GM12878 (cell line): ENCODE measurements around the gene LALBA. TPM values are rescaled to one million over a fixed set of nuclear protein-coding genes. Genes with fewer than 3 reads are reported as not detected.

Source experiments
- ATAC-seq: fragments of 200-7000 bp; cut with Tn5 transposase; 3 replicates; pipeline ENCODE4 v1.9.1; 2020; ENCODE audit warnings: mild to moderate bottlenecking, moderate library complexity
- BruUV-seq: library from RNA; stranded (reverse); fragments of 400-500 nt; replicated peaks from 2 replicates; lab custom pipeline; 2021; lab: Mats Ljungman, UMichigan
- CTCF ChIA-PET: fragments of 300-600 bp; sonication (Branson Sonifier 250); formaldehyde crosslinking; extraction: SDS; loops from one replicate; lab custom pipeline; 2021; ENCODE audit warnings: inconsistent platforms; lab: Yijun Ruan, JAX
- POLR2A ChIA-PET: fragments of 350-600 bp; formaldehyde crosslinking; extraction: SDS; loops from one replicate; lab custom pipeline; 2021; ENCODE audit warnings: inconsistent platforms; lab: Charles Lee
- RAD21 ChIA-PET: fragments of 300-600 bp; sonication (Branson Sonifier 250); formaldehyde crosslinking; loops from one replicate; lab custom pipeline; 2023; ENCODE audit warnings: antibody characterized with exemption; ENCODE audit not compliant: unreplicated experiment; lab: Charles Lee
- SMC1A ChIA-PET: fragments of 300-600 bp; sonication (Branson Sonifier 250); formaldehyde crosslinking; loops from one replicate; lab custom pipeline; 2023; ENCODE audit not compliant: unreplicated experiment, uncharacterized antibody; lab: Charles Lee
- DNase-seq: peaks from one replicate; pipeline ENCODE4 v3.0.0-alpha.2; 2011; ENCODE audit warnings: low read depth, low spot score
- FAIRE-seq: peaks from 3 replicates; lab custom pipeline; 2011; peaks lifted over from hg19 to GRCh38; lab: Jason Lieb, UNC
- H2AFZ ChIP-seq: 2 replicates; pipeline ENCODE4 v1.6.0; 2011; ENCODE audit warnings: low read depth, low read length, control low read depth; ENCODE audit not compliant: control insufficient read depth
- H3K27ac ChIP-seq: 2 replicates; pipeline ENCODE4 v1.5.1; 2011; ENCODE audit warnings: control low read depth; ENCODE audit not compliant: control insufficient read depth, insufficient read depth
- H3K27me3 ChIP-seq, 2 experiments: replicated peaks in 1 of 2; 2 replicates each; pipeline versions ENCODE4 v1.6.0 to v1.6.1; 2011; ENCODE audit warnings: low read length in 1 of 2; ENCODE audit not compliant: control insufficient read depth in 2 of 2, insufficient read depth in 2 of 2
- H3K36me3 ChIP-seq, 2 experiments: 2 replicates each; pipeline ENCODE4 v1.5.1; 2011; ENCODE audit warnings: low read length in 1 of 2; ENCODE audit not compliant: control insufficient read depth in 2 of 2, insufficient read depth in 2 of 2
- H3K4me1 ChIP-seq: 2 replicates; pipeline ENCODE4 v1.6.1; 2011; ENCODE audit warnings: mild to moderate bottlenecking, low read length, moderate library complexity, mixed read lengths; ENCODE audit not compliant: control insufficient read depth, insufficient read depth
- H3K4me2 ChIP-seq: 2 replicates; pipeline ENCODE4 v1.6.0; 2011; ENCODE audit warnings: control low read depth; ENCODE audit not compliant: control insufficient read depth, insufficient read depth
- H3K4me3 ChIP-seq: fragments of 200-600 bp; sonication (generic); 2 replicates; pipeline ENCODE4 v1.5.1; 2016
- H3K79me2 ChIP-seq: 2 replicates; pipeline ENCODE4 v1.6.0; 2011; ENCODE audit warnings: low read length; ENCODE audit not compliant: control insufficient read depth, insufficient read depth
- H3K9ac ChIP-seq: 2 replicates; pipeline ENCODE4 v1.8.0; 2011; ENCODE audit warnings: low read length, control low read depth, mixed read lengths; ENCODE audit not compliant: control insufficient read depth, insufficient read depth
- H3K9me3 ChIP-seq: replicated peaks from 3 replicates; pipeline ENCODE4 v1.5.1; 2011; ENCODE audit warnings: mild to moderate bottlenecking, low read length; ENCODE audit not compliant: control insufficient read depth, insufficient read depth
- H4K20me1 ChIP-seq: 2 replicates; pipeline ENCODE4 v1.6.0; 2011; ENCODE audit not compliant: control insufficient read depth, insufficient read depth
- ATF2 ChIP-seq: IDR thresholded peaks from 2 replicates; pipeline ENCODE4 v1.6.1; 2012; ENCODE audit warnings: low read length, inconsistent platforms
- CBX5 ChIP-seq: sonication (generic); IDR thresholded peaks from 2 replicates; pipeline ENCODE4 v1.6.1; 2016; ENCODE audit warnings: low read depth, moderate library complexity, mild to moderate bottlenecking, inconsistent platforms
- FOXM1 ChIP-seq: IDR thresholded peaks from 2 replicates; pipeline ENCODE4 v1.6.1; 2012; ENCODE audit warnings: low read depth, mild to moderate bottlenecking, inconsistent platforms, low read length, moderate library complexity
- IKZF2 ChIP-seq, 2 experiments: fragments of 450-650 bp; IDR thresholded peaks; 2 replicates each; pipeline ENCODE4 v1.6.1; 2017; ENCODE audit warnings: mild to moderate bottlenecking in 2 of 2, moderate library complexity in 2 of 2
- NFIC ChIP-seq: IDR thresholded peaks from 2 replicates; pipeline ENCODE4 v1.6.1; 2012; ENCODE audit warnings: low read depth, mild to moderate bottlenecking, inconsistent platforms, low read length, moderate library complexity
- PAX5 ChIP-seq: IDR thresholded peaks from 2 replicates; pipeline ENCODE4 v1.6.1; 2011; ENCODE audit warnings: low read depth, low read length, borderline replicate concordance
- PML ChIP-seq: IDR thresholded peaks from 2 replicates; pipeline ENCODE4 v1.6.1; 2012; ENCODE audit warnings: low read length, inconsistent platforms
- POU2F2 ChIP-seq: IDR thresholded peaks from 3 replicates; pipeline ENCODE4 v1.6.1; 2011; ENCODE audit warnings: low read depth, mild to moderate bottlenecking, low read length, borderline replicate concordance
- REST ChIP-seq: IDR thresholded peaks from 2 replicates; pipeline ENCODE4 v1.6.1; 2012; ENCODE audit warnings: mild to moderate bottlenecking, low read depth, low read length
- RUNX3 ChIP-seq: IDR thresholded peaks from 2 replicates; pipeline ENCODE4 v1.6.1; 2012; ENCODE audit warnings: low read length, inconsistent platforms
- TCF3 ChIP-seq: IDR thresholded peaks from 2 replicates; pipeline ENCODE4 v1.6.1; 2012; ENCODE audit warnings: low read depth, mild to moderate bottlenecking, low read length, borderline replicate concordance; ENCODE audit not compliant: insufficient read depth
- TCF7 ChIP-seq: IDR thresholded peaks from 2 replicates; pipeline ENCODE4 v1.6.1; 2014; ENCODE audit warnings: antibody characterized with exemption, borderline replicate concordance
- WGBS: methylation state at CpG from one replicate; pipeline ENCODE4 v1.1.6; 2016; ENCODE audit warnings: low lambda C conversion rate; ENCODE audit not compliant: insufficient replicate concordance, insufficient coverage; ENCODE audit errors: missing lambda C conversion rate; 5-methylcytosine and 5-hydroxymethylcytosine counted together
- in situ Hi-C: fragments of 300-500 bp; cut with MboI; formaldehyde crosslinking; loops from 9 replicates; pipeline ENCODE4 v1.14.3; 2018; ENCODE audit warnings: mixed read lengths
- intact Hi-C: fragments of 100-400 bp; cut with micrococcal nuclease; formaldehyde crosslinking; loops from one replicate; pipeline ENCODE4 v1.14.2; 2022; ENCODE audit not compliant: unreplicated experiment
- polyA plus RNA-seq, 11 experiments: library from polyadenylated mRNA; depleted of rRNA in 4 of 11; unstranded in 6 of 11; stranded (reverse) in 5 of 11; fragments of >200 nt; fragmentation: Nextera tagmentation in 4 of 11; fragmentation: Illumina TruSeq in 1 of 11; extraction: Ambion mirVana in 4 of 11; extraction: Trizol in 1 of 11; gene quantifications; 1 replicate in 1 of 11; 2 replicates in 10 of 11; pipeline versions ENCODE4 v1.2.1 to v1.2.3, GENCODE V29; 2011 to 2016; ENCODE audit warnings: inconsistent platforms in 2 of 11, missing spikeins in 2 of 11, low read depth in 1 of 11
- total RNA-seq, 4 experiments: library from RNA; depleted of rRNA in 3 of 4; stranded (reverse); fragments of >200 nt in 3 of 4; fragmentation: Illumina TruSeq in 1 of 4; extraction: Trizol in 1 of 4; gene quantifications; 2 replicates each; pipeline versions ENCODE4 v1.2.1 to v1.2.3, GENCODE V29; 2013 to 2021
- TF ChIP-seq, protein P1 (sequence below): IDR thresholded peaks from 2 replicates; pipeline ENCODE4 v1.6.1; 2011; ENCODE audit warnings: low read depth, mild to moderate bottlenecking, low read length, moderate library complexity, borderline replicate concordance; ENCODE audit errors: extremely low read depth
- TF ChIP-seq, protein P2 (sequence below): IDR thresholded peaks from 2 replicates; pipeline ENCODE4 v1.6.1; 2011; ENCODE audit warnings: borderline replicate concordance, low read depth, mild to moderate bottlenecking, moderate library complexity, mixed read lengths, low read length; ENCODE audit not compliant: insufficient read depth; ENCODE audit errors: extremely low read length

Gene LALBA
- total and polyA plus RNA-seq, 10 of the 15 experiments (the other 5 are each of a cell fraction or from before 2014, with no cell fraction given), result not detected

GRCh38 chr12:48601013-48601756, 31.3 kb upstream of the LALBA start:
- in situ Hi-C loops, result no loop called here
- H3K36me3 ChIP-seq, result no peaks in the 10 kb centered on the region
- SMC1A ChIA-PET, result interaction anchor here (0.6 to 2.1 kb wide), 3 partner anchors 13 to 18 kb away, joined by 3 to 5 read pairs (median 4); no protein-coding TSS in a partner anchor
- intact Hi-C loops, result no loop called here
- H3K4me1 ChIP-seq, result peaks cover 10% of the 10 kb centered on the region
- H3K27me3 ChIP-seq, result no peaks in the 10 kb centered on the region
- DNase-seq (peak; percentile 45), FAIRE-seq (peak; percentile 62), ATAC-seq (peak; percentile 95)
- H3K79me2 ChIP-seq, result no peaks in the 10 kb centered on the region
- no peak overlapping the region for H3K27ac ChIP-seq
- H3K9me3 ChIP-seq, result peaks cover 14% of the 10 kb centered on the region; the same call in 1 of the 3 replicates
- H4K20me1 ChIP-seq, result no peaks in the 10 kb centered on the region
- no peak overlapping the region for H3K9ac ChIP-seq
- RAD21 ChIA-PET, result interaction anchor here (1.2 to 1.6 kb wide), 2 partner anchors 17 to 155 kb away, joined by 4 read pairs; no protein-coding TSS in a partner anchor
- WGBS, result 1% methylated on average over 11 of the region's 11 CpGs
- no peak overlapping the region for H3K4me3 ChIP-seq
- POLR2A ChIA-PET, result no interaction called here
- CTCF ChIA-PET, result interaction anchor here (0.8 kb wide), 1 partner anchor 30 kb away, joined by 4 read pairs; no protein-coding TSS in a partner anchor
- BruUV-seq, result no TSS peak
- H3K4me2 ChIP-seq, result peak overlapping the region; percentile 70
- peak overlapping the region; percentile 20 for H2AFZ ChIP-seq
- TF ChIP-seq REST (no peak), TCF3 (peak; percentile 78; the same call in 1 of the 2 replicates), IKZF2 (IDR thresholded peaks at IDR 0.05) (0 out of 4 replicates have a peak, but pooled peaks of 1 of the 2 experiments have one; percentile 9), PML (0 out of 2 replicates have a peak, but pooled peaks have one; percentile 42), PAX5 (peak; percentile 75; the same call in 1 of the 2 replicates), FOXM1 (peak; percentile 62; the same call in 1 of the 2 replicates), CBX5 (peak; percentile 79; the same call in 1 of the 2 replicates), ATF2 (peak; percentile 79), NFIC (peak; percentile 83), POU2F2 (peak; percentile 51; the same call in 1 of the 3 replicates), RUNX3 (peak; percentile 92), TCF7 (peak; percentile 20; the same call in 1 of the 2 replicates)
- TF ChIP-seq, protein P1, sequence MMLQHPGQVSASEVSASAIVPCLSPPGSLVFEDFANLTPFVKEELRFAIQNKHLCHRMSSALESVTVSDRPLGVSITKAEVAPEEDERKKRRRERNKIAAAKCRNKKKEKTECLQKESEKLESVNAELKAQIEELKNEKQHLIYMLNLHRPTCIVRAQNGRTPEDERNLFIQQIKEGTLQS, result no peak
- TF ChIP-seq, protein P2, sequence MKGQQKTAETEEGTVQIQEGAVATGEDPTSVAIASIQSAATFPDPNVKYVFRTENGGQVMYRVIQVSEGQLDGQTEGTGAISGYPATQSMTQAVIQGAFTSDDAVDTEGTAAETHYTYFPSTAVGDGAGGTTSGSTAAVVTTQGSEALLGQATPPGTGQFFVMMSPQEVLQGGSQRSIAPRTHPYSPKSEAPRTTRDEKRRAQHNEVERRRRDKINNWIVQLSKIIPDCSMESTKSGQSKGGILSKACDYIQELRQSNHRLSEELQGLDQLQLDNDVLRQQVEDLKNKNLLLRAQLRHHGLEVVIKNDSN, result no peak
